Trophoblast cell (in vitro differentiated cells and primary cell): ENCODE measurements around the gene GALNT14.

Experiments
- DNase-seq, 2 donors: peaks; one replicate each; pipeline ENCODE4 v3.0.0-alpha.2; 2016
- H2AFZ ChIP-seq: 2 replicates; pipeline ENCODE4 v1.6.1; 2013; ENCODE audit warnings: low read length, moderate library complexity, mild to moderate bottlenecking; ENCODE audit not compliant: insufficient read depth, poor library complexity
- H2AK5ac ChIP-seq: 2 replicates; pipeline ENCODE4 v1.6.1; 2013; ENCODE audit warnings: mild to moderate bottlenecking, low read length
- H2BK120ac ChIP-seq: 2 replicates; pipeline ENCODE4 v1.6.1; 2013; ENCODE audit warnings: low read length, mild to moderate bottlenecking, moderate library complexity; ENCODE audit not compliant: insufficient read depth, poor library complexity
- H2BK12ac ChIP-seq: 2 replicates; pipeline ENCODE4 v1.6.1; 2013; ENCODE audit warnings: mild to moderate bottlenecking, low read length, moderate library complexity
- H2BK5ac ChIP-seq: 2 replicates; pipeline ENCODE4 v1.6.1; 2013; ENCODE audit warnings: low read length, low read depth, moderate library complexity, mild to moderate bottlenecking; ENCODE audit not compliant: poor library complexity
- H3K14ac ChIP-seq: 2 replicates; pipeline ENCODE4 v1.6.1; 2013; ENCODE audit warnings: mild to moderate bottlenecking, low read length
- H3K18ac ChIP-seq: 2 replicates; pipeline ENCODE4 v1.6.1; 2013; ENCODE audit warnings: mild to moderate bottlenecking, low read length
- H3K23ac ChIP-seq: 2 replicates; pipeline ENCODE4 v1.6.1; 2013; ENCODE audit warnings: low read length
- H3K27ac ChIP-seq: 2 replicates; pipeline ENCODE4 v1.5.1; 2013; ENCODE audit warnings: low read depth, mild to moderate bottlenecking, inconsistent platforms, low read length, moderate library complexity
- H3K27me3 ChIP-seq: 2 replicates; pipeline ENCODE4 v1.6.1; 2013; ENCODE audit warnings: inconsistent platforms, mild to moderate bottlenecking, low read length, moderate library complexity; ENCODE audit not compliant: insufficient read depth
- H3K36me3 ChIP-seq, 2 experiments: 1 replicate in 1 of 2; 2 replicates in 1 of 2; pipeline ENCODE4 v1.6.1; 2013; ENCODE audit warnings: low read length in 2 of 2, mild to moderate bottlenecking in 2 of 2, moderate library complexity in 1 of 2; ENCODE audit not compliant: insufficient read depth in 2 of 2, control insufficient read depth in 1 of 2
- H3K4ac ChIP-seq: 2 replicates; pipeline ENCODE4 v1.6.1; 2013; ENCODE audit warnings: low read depth, mild to moderate bottlenecking, low read length, moderate library complexity
- H3K4me1 ChIP-seq, 2 experiments: 1 replicate in 1 of 2; 2 replicates in 1 of 2; pipeline ENCODE4 v1.6.1; 2013; ENCODE audit warnings: low read length in 2 of 2, mild to moderate bottlenecking in 2 of 2, moderate library complexity in 1 of 2; ENCODE audit not compliant: insufficient read depth in 2 of 2, control insufficient read depth in 1 of 2
- H3K4me2 ChIP-seq: 2 replicates; pipeline ENCODE4 v1.6.1; 2013; ENCODE audit warnings: inconsistent platforms, mild to moderate bottlenecking, low read length, moderate library complexity
- H3K4me3 ChIP-seq: 2 replicates; pipeline ENCODE4 v1.5.1; 2013; ENCODE audit warnings: mild to moderate bottlenecking, low read depth, low read length, inconsistent platforms
- H3K79me1 ChIP-seq: one replicate; pipeline ENCODE4 v1.6.1; 2013; ENCODE audit warnings: low read length
- H3K79me2 ChIP-seq: 2 replicates; pipeline ENCODE4 v1.6.1; 2013; ENCODE audit warnings: low read length, mild to moderate bottlenecking; ENCODE audit not compliant: control insufficient read depth, insufficient read depth, poor library complexity
- H3K9ac ChIP-seq: 2 replicates; pipeline ENCODE4 v1.6.1; 2013; ENCODE audit warnings: mild to moderate bottlenecking, low read length
- H3K9me3 ChIP-seq: 2 replicates; pipeline ENCODE4 v1.6.1; 2013; ENCODE audit warnings: low read depth, mild to moderate bottlenecking, control low read depth, inconsistent platforms, low read length; ENCODE audit not compliant: insufficient read depth
- H4K12ac ChIP-seq: 2 replicates; pipeline ENCODE4 v1.6.1; 2013; ENCODE audit warnings: low read depth, mild to moderate bottlenecking, low read length, moderate library complexity
- H4K8ac ChIP-seq: 2 replicates; pipeline ENCODE4 v1.6.1; 2013; ENCODE audit warnings: low read depth, mild to moderate bottlenecking, low read length, moderate library complexity
- H4K91ac ChIP-seq: one replicate; pipeline ENCODE4 v1.6.1; 2013; ENCODE audit warnings: low read depth, mild to moderate bottlenecking, low read length, moderate library complexity
- WGBS: extraction: QIAGEN DNeasy Blood & Tissue Kit; methylation state at CpG from one replicate; pipeline ENCODE4 v1.1.7; 2013; ENCODE audit warnings: missing lambda C conversion rate; ENCODE audit not compliant: insufficient read length, insufficient coverage; ENCODE audit errors: extremely low coverage; 5-methylcytosine and 5-hydroxymethylcytosine counted together

GALNT14 gene

GRCh38 chr2:30981510-30981909, 156.7 kb downstream of the GALNT14 start:
- Histone ChIP-seq H3K14ac (no peak overlapping the region), H4K91ac (no peak overlapping the region), H2BK5ac (no peak overlapping the region), H3K79me2 (no peaks in the 10 kb centered on the region), H2AK5ac (no peak overlapping the region), H3K79me1 (no peaks in the 10 kb centered on the region), H3K4me1 (peaks cover 11 to 21% of the 10 kb centered on the region in 2 experiments), H3K27ac (no peak overlapping the region), H3K9me3 (no peaks in the 10 kb centered on the region), H3K9ac (no peak overlapping the region), H2AFZ (no peak overlapping the region), H3K36me3 (no peaks in the 10 kb centered on the region), H3K4ac (no peak overlapping the region), H3K4me3 (no peak overlapping the region), H4K8ac (no peak overlapping the region), H2BK120ac (no peak overlapping the region), H3K23ac (no peak overlapping the region), H3K27me3 (no peaks in the 10 kb centered on the region), H2BK12ac (no peak overlapping the region), H3K18ac (no peak overlapping the region), H4K12ac (no peak overlapping the region), H3K4me2 (no peak overlapping the region)
- no CpG with 5 or more reads among the region's 8 CpGs for WGBS
- DNase-seq: no peak

- Histone ChIP-seq H3K9me3 (no peaks in the 10 kb centered on the region), H2BK12ac (no peak overlapping the region), H2BK5ac (no peak overlapping the region), H2AK5ac (no peak overlapping the region), H3K27me3 (no peaks in the 10 kb centered on the region), H3K23ac (no peak overlapping the region), H4K8ac (no peak overlapping the region), H3K36me3 (no peaks in the 10 kb centered on the region), H3K9ac (no peak overlapping the region), H4K91ac (no peak overlapping the region), H3K4ac (no peak overlapping the region), H3K14ac (no peak overlapping the region), H3K18ac (no peak overlapping the region), H3K79me1 (no peaks in the 10 kb centered on the region), H4K12ac (no peak overlapping the region), H3K27ac (no peak overlapping the region), H2BK120ac (no peak overlapping the region), H3K4me3 (no peak overlapping the region), H3K4me2 (no peak overlapping the region), H3K4me1 (peaks cover 11 to 24% of the 10 kb centered on the region in 2 experiments), H2AFZ (no peak overlapping the region), H3K79me2 (no peaks in the 10 kb centered on the region)
- WGBS: no CpG with 5 or more reads among the region's 3 CpGs
- no peak for DNase-seq
Measured at GRCh38 chr2:30981096-30981495, 157.1 kb downstream of the GALNT14 start.

- H4K12ac ChIP-seq: no peak overlapping the region
- WGBS: no CpG with 5 or more reads among the region's 6 CpGs
Measured at GRCh38 chr2:30979822-30980245, 158.4 kb downstream of the GALNT14 start.

GRCh38 chr2:30978854-30979253, 159.4 kb downstream of the GALNT14 start:
- Histone ChIP-seq H4K12ac (no peak overlapping the region), H3K9me3 (no peaks in the 10 kb centered on the region), H2BK120ac (no peak overlapping the region), H2BK12ac (no peak overlapping the region), H3K4ac (no peak overlapping the region), H2AFZ (no peak overlapping the region), H3K4me1 (peaks cover 8 to 24% of the 10 kb centered on the region in 2 experiments), H2BK5ac (no peak overlapping the region), H3K27me3 (no peaks in the 10 kb centered on the region), H3K4me3 (no peak overlapping the region), H2AK5ac (no peak overlapping the region), H3K27ac (no peak overlapping the region), H3K14ac (no peak overlapping the region), H4K91ac (no peak overlapping the region), H3K18ac (no peak overlapping the region), H3K79me1 (no peaks in the 10 kb centered on the region), H3K79me2 (no peaks in the 10 kb centered on the region), H3K9ac (no peak overlapping the region), H3K36me3 (no peaks in the 10 kb centered on the region), H4K8ac (no peak overlapping the region), H3K4me2 (no peak overlapping the region), H3K23ac (no peak overlapping the region)
- no peak for DNase-seq
- no CpG with 5 or more reads among the region's 6 CpGs for WGBS

More at GRCh38 chr2:30979822-30980245, 158.4 kb downstream of the GALNT14 start:
- Histone ChIP-seq H3K4me3 (no peak overlapping the region), H3K36me3 (no peaks in the 10 kb centered on the region), H2BK12ac (no peak overlapping the region), H3K4ac (no peak overlapping the region), H2AFZ (no peak overlapping the region), H3K79me2 (no peaks in the 10 kb centered on the region), H3K4me2 (no peak overlapping the region), H3K18ac (no peak overlapping the region), H2BK5ac (no peak overlapping the region), H4K91ac (no peak overlapping the region), H3K14ac (no peak overlapping the region), H3K79me1 (no peaks in the 10 kb centered on the region), H2AK5ac (no peak overlapping the region), H3K4me1 (peaks cover 8 to 24% of the 10 kb centered on the region in 2 experiments), H4K8ac (no peak overlapping the region), H3K27me3 (no peaks in the 10 kb centered on the region), H3K23ac (no peak overlapping the region), H3K27ac (no peak overlapping the region), H3K9ac (no peak overlapping the region), H2BK120ac (no peak overlapping the region), H3K9me3 (no peaks in the 10 kb centered on the region)
- DNase-seq: peak; percentile 46 to 52
